RCC 7860 (cell line): ENCODE results near the gene NBPF15.
"Not testable (repeated sequence)": the region's sequence is repeated elsewhere in the genome, so short reads cannot be mapped to it uniquely, and the experiment has no call there.

Experiments used
- DNase-seq: peaks from one replicate; pipeline ENCODE4 v3.0.0-alpha.2; 2015; ENCODE audit warnings: low spot score
- FAIRE-seq: peaks from 2 replicates; lab custom pipeline; 2012; peaks lifted over from hg19 to GRCh38; lab: Jason Lieb, UNC

NBPF15 gene

GRCh38 chr1:144371651-144372050 is 89.8 kb downstream of the NBPF15 start:
- not testable (repeated sequence) for DNase-seq, FAIRE-seq
